ENCODE data around the gene SERPINA5.

Gene SERPINA5

GRCh38 chr14:94615823-94616570 is 34.8 kb downstream of the SERPINA5 start:
- no peak for TF ChIP-seq CTCF (IDR thresholded peaks at IDR 0.05; ENCODE audit: insufficient read depth, low read depth, low read length, missing control alignments)
- no peak overlapping the region for H3K4me3 ChIP-seq (ENCODE audit: low read depth, low read length)
- DNase-seq (ENCODE audit: low read depth) = no peak

GRCh38 chr14:94617366-94617941 is 36.2 kb downstream of the SERPINA5 start:
- TF ChIP-seq CTCF (IDR thresholded peaks at IDR 0.05; ENCODE audit: insufficient read depth, low read depth, low read length, missing control alignments) = no peak
- no peak for DNase-seq (ENCODE audit: low read depth)
- H3K4me3 ChIP-seq (ENCODE audit: low read depth, low read length) = no peak overlapping the region

- no peak for DNase-seq (ENCODE audit: low read depth)
- no peak overlapping the region for H3K4me3 ChIP-seq (ENCODE audit: low read depth, low read length)
- TF ChIP-seq CTCF (IDR thresholded peaks at IDR 0.05; ENCODE audit: insufficient read depth, low read depth, low read length, missing control alignments) = no peak
Observed at GRCh38 chr14:94617988-94618822, 37.0 kb downstream of the SERPINA5 start.

- H3K4me3 ChIP-seq (ENCODE audit: low read depth, low read length) = no peak overlapping the region
- no peak for TF ChIP-seq CTCF (IDR thresholded peaks at IDR 0.05; ENCODE audit: insufficient read depth, low read depth, low read length, missing control alignments)
- DNase-seq (ENCODE audit: low read depth) = no peak
Observed at GRCh38 chr14:94619297-94619696, 38.1 kb downstream of the SERPINA5 start.

GRCh38 chr14:94620597-94620996 is 39.4 kb downstream of the SERPINA5 start:
- TF ChIP-seq CTCF (IDR thresholded peaks at IDR 0.05; ENCODE audit: insufficient read depth, low read depth, low read length, missing control alignments) = no peak
- no peak overlapping the region for H3K4me3 ChIP-seq (ENCODE audit: low read depth, low read length)
- DNase-seq (ENCODE audit: low read depth) = no peak

- TF ChIP-seq CTCF (IDR thresholded peaks at IDR 0.05; ENCODE audit: insufficient read depth, low read depth, low read length, missing control alignments) = no peak
- no peak overlapping the region for H3K4me3 ChIP-seq (ENCODE audit: low read depth, low read length)
- no peak for DNase-seq (ENCODE audit: low read depth)
Observed at GRCh38 chr14:94621358-94622134, 40.3 kb downstream of the SERPINA5 start.

Data from GM12865 (cell line).